Measurements from ENCODE around the gene NDFIP1.

DNA sequence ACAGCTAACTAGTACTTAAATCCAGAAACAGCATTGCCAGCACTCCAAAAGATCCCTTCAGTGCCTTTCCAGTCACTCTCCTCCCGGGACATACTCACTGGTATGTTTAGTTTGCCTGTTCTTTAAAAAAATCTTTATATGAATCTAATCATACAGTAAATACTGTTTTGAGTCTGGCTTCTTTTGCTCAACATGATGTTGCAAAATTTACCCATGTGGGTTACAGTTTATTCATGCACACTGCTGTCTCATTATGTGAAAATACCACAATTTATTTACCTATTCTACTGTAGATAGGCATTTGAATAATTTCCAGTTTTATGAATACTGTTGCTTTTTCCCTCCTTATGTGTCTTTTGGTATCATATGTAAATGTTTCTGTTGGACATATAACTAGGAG is 13.5 kb downstream of the NDFIP1 start:
- TF ChIP-seq POLR2A (IDR thresholded peaks at IDR 0.05; ENCODE audit: low read length) (no peak), GATA1 (IDR thresholded peaks at IDR 0.05; ENCODE audit: low read depth, low read length) (no peak)
